Ishikawa (cell line): ENCODE data around the gene PCMTD2.

ENCODE experiments used
- CEBPB ChIP-seq: IDR thresholded peaks from 2 replicates; pipeline ENCODE4 v1.6.1; 2012
- CREB1 ChIP-seq: IDR thresholded peaks from 2 replicates; pipeline ENCODE4 v1.6.1; 2012; ENCODE audit warnings: low read depth
- EGR1 ChIP-seq: IDR thresholded peaks from 2 replicates; pipeline ENCODE4 v1.6.1; 2012
- EP300 ChIP-seq: IDR thresholded peaks from 2 replicates; pipeline ENCODE4 v1.6.1; 2012; ENCODE audit warnings: borderline replicate concordance
- FOXM1 ChIP-seq: IDR thresholded peaks from 2 replicates; pipeline ENCODE4 v1.6.1; 2012; ENCODE audit warnings: low read depth, borderline replicate concordance
- NFIC ChIP-seq: IDR thresholded peaks from 2 replicates; pipeline ENCODE4 v1.6.1; 2012
- RAD21 ChIP-seq: IDR thresholded peaks from 2 replicates; pipeline ENCODE4 v1.6.1; 2012; ENCODE audit warnings: low read depth
- TAF1 ChIP-seq: IDR thresholded peaks from 2 replicates; pipeline ENCODE4 v1.6.1; 2012; ENCODE audit warnings: low read depth, mild to moderate bottlenecking
- TCF12 ChIP-seq: IDR thresholded peaks from 2 replicates; pipeline ENCODE4 v1.6.1; 2012; ENCODE audit warnings: low read depth
- TEAD4 ChIP-seq: IDR thresholded peaks from 2 replicates; pipeline ENCODE4 v1.6.1; 2012
- YY1 ChIP-seq: IDR thresholded peaks from 2 replicates; pipeline ENCODE4 v1.6.1; 2012; ENCODE audit warnings: low read depth
- ZBTB7A ChIP-seq: IDR thresholded peaks from 2 replicates; pipeline ENCODE4 v1.6.1; 2012; ENCODE audit warnings: low read depth
- TF ChIP-seq, protein P1 (sequence below): IDR thresholded peaks from 2 replicates; pipeline ENCODE4 v1.6.1; 2012
- TF ChIP-seq, protein P2 (sequence below): IDR thresholded peaks from 2 replicates; pipeline ENCODE4 v1.6.1; 2012; ENCODE audit warnings: low read depth, mild to moderate bottlenecking
- TF ChIP-seq, protein P3 (sequence below): IDR thresholded peaks from 2 replicates; pipeline ENCODE4 v1.6.1; 2012

Gene PCMTD2

DNA sequence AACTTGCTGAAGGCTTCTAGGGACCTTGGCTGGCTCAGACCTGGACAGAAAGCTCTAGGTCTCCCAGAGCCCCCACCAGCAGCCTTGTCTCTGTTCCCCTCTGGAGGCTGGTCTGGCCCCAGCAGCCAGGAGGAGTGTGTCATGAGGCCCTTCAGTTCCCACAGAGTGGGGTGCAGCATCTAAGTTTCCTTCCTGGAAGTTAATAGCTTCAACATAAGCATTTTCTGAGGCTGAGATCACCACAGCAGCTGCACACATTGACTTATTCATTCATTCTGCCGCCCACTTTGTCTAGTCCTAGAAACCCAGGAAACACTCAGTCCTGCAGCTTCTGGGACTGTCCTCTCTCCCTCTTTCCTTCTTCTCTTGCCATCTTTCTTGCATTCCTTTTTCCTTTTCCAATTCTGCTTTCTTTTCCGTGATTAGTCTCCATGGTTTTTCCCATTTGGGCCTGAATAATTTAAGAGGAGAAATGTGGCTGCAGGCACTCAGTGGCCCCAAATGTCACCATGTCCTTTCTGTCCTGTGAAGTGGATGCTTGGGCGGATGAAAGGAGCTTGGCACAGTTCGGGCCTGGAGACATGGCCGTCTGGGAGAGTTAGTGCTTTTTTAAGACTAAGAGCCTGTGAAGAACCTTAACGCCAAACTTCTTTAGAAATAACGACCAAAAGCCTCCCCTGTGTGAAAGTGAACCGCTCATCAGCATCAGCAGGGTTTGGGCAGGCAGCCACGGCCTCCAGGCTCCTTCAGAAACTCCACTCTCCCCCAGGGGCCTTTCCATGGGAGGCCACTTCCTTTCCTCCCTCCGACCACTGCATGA is 31.0 kb upstream of the PCMTD2 start:
- TF ChIP-seq YY1 (no peak), RAD21 (no peak), CREB1 (no peak), ZBTB7A (no peak), NFIC (no peak), CEBPB (no peak), EP300 (no peak), FOXM1 (no peak), TAF1 (no peak)
- TF ChIP-seq, protein P1, sequence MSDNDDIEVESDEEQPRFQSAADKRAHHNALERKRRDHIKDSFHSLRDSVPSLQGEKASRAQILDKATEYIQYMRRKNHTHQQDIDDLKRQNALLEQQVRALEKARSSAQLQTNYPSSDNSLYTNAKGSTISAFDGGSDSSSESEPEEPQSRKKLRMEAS = no peak

DNA sequence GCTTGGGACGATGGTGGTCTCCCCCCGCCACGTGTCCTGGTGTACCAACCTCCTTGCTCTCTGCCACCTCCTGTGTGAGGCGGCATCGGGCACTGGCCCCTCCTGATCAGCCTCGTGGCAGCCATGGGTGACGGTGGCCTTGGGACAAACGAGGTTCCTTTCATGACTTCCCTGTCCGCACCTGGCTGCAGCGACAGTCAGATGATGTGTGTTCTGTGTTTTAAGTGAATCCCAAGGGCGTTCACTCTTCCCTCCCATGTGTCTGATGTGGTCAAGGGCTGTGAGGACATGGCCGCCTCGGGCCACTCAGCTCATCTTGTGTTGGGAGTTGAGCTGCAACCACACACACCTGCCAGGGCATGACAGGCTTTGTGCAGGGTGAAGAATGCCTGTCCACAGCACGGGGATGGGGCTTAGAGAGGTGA is 30.4 kb upstream of the PCMTD2 start:
- TF ChIP-seq, protein P2, sequence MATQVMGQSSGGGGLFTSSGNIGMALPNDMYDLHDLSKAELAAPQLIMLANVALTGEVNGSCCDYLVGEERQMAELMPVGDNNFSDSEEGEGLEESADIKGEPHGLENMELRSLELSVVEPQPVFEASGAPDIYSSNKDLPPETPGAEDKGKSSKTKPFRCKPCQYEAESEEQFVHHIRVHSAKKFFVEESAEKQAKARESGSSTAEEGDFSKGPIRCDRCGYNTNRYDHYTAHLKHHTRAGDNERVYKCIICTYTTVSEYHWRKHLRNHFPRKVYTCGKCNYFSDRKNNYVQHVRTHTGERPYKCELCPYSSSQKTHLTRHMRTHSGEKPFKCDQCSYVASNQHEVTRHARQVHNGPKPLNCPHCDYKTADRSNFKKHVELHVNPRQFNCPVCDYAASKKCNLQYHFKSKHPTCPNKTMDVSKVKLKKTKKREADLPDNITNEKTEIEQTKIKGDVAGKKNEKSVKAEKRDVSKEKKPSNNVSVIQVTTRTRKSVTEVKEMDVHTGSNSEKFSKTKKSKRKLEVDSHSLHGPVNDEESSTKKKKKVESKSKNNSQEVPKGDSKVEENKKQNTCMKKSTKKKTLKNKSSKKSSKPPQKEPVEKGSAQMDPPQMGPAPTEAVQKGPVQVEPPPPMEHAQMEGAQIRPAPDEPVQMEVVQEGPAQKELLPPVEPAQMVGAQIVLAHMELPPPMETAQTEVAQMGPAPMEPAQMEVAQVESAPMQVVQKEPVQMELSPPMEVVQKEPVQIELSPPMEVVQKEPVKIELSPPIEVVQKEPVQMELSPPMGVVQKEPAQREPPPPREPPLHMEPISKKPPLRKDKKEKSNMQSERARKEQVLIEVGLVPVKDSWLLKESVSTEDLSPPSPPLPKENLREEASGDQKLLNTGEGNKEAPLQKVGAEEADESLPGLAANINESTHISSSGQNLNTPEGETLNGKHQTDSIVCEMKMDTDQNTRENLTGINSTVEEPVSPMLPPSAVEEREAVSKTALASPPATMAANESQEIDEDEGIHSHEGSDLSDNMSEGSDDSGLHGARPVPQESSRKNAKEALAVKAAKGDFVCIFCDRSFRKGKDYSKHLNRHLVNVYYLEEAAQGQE = no peak
- no peak for TF ChIP-seq YY1
- no peak for TF ChIP-seq EGR1
- no peak for TF ChIP-seq CREB1
- TF ChIP-seq TEAD4 = no peak
- TF ChIP-seq, protein P1 = no peak

DNA sequence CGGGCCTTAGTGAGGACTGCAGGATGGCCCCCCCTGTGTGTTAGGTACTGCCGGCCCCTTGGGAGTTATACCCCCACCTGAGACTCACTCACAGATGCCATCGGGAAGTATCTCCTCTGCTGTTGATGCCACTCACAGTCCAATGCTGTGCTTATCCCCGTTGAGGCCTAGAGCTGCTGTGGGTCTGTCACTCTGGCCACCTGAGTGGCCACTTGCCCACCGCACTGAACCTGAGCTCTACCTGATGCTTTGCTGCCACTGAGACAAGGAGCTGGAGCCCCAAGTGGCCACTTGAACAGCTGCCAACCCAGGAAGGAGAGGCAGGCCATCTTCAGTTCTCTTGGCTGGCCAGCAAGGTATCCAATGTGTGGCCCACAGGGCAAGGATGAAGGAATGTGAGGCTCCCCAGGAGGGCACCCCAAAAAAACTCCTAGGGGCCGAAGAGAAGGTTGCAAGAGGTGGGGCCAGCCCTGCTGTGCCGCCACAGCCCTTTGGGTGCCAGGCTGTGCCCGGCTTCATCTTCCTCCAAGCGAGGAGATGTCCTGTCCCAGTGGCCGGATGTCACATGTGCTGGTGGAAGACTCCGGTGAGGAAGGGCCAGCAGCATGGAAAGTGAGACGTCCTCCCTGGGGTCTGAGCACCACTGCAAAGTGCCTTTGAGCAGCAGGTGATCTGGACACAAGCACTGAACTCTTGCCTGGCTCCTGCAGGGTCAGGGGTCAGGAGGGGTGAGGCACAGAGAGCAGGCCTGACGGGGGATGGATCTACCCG is 29.5 kb upstream of the PCMTD2 start:
- TF ChIP-seq, protein P3, sequence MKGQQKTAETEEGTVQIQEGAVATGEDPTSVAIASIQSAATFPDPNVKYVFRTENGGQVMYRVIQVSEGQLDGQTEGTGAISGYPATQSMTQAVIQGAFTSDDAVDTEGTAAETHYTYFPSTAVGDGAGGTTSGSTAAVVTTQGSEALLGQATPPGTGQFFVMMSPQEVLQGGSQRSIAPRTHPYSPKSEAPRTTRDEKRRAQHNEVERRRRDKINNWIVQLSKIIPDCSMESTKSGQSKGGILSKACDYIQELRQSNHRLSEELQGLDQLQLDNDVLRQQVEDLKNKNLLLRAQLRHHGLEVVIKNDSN = no peak
- TF ChIP-seq NFIC = no peak
- no peak for TF ChIP-seq YY1
- TF ChIP-seq CREB1 = no peak
- no peak for TF ChIP-seq CEBPB
- TF ChIP-seq ZBTB7A = no peak
- TF ChIP-seq, protein P2 = no peak
- TF ChIP-seq RAD21 = no peak
- no peak for TF ChIP-seq TAF1
- no peak for TF ChIP-seq EP300
- TF ChIP-seq, protein P1 = no peak
- TF ChIP-seq FOXM1 = no peak
- TF ChIP-seq EGR1 = no peak
- TF ChIP-seq TEAD4 = no peak
- TF ChIP-seq TCF12 = no peak

DNA sequence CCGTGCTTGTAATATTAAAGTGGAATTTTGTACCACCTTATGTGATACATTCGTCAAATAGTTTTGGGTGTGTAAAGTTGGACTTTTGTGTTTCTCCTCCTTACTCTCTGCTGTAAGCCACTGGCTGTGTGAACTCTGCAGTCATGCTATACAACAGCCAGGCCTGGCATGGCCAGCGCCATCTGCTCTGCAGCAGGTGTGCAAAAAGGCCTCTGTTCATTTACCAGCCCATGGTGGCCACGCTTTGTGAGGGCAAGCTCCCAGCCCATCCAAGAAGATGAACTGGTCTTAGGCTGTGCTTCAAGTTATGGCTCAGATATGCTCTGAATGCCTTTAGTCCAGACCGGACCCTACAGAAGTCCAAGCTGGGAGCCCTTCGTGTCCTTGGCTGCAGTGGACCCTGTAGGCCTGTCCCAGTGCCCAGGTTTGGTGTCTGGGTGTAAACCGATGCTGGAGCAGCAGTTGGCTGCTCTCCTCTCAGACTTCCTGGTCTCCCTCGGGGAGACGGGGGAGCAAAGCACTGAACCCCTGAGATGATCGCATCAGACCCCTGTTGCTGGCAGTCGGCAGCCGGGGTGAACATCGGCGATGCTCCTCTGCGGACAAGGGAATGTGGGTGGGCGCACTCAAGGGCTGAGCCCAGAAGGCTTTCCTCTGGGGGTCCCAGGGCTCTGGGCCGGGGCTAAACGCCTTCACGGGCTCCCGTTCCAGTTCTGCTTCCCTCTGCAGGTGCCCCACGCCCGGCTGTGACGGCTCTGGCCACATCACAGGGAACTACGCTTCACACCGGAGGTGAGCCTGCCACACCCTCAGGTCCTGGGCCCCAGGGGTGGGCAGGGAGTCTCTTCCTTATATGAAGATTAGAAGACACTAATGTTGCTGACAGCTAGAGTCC is 28.6 kb upstream of the PCMTD2 start:
- TF ChIP-seq NFIC (no peak), RAD21 (no peak), TEAD4 (no peak), ZBTB7A (no peak), TCF12 (no peak), EP300 (no peak), CREB1 (no peak), FOXM1 (no peak), TAF1 (no peak), YY1 (no peak), EGR1 (no peak), CEBPB (no peak)
- TF ChIP-seq, protein P2 = no peak
- TF ChIP-seq, protein P1 = no peak
- TF ChIP-seq, protein P3 = no peak
